Epithelial cell of esophagus (primary cell): ENCODE data around the gene NR5A1.

Source experiments
- DNase-seq: peaks from one replicate; pipeline ENCODE4 v3.0.0; 2010; ENCODE audit warnings: low read depth
- H3K4me3 ChIP-seq: 2 replicates; pipeline ENCODE4 v1.5.1; 2011; ENCODE audit warnings: mild to moderate bottlenecking, low read length, control low read depth
- TF ChIP-seq, protein P1 (sequence below): IDR thresholded peaks from 2 replicates; pipeline ENCODE4 v1.5.1; 2011; ENCODE audit warnings: low read depth, mild to moderate bottlenecking, low read length, control low read depth, inconsistent platforms; ENCODE audit not compliant: insufficient read depth; ENCODE audit errors: missing control alignments

Gene NR5A1

DNA sequence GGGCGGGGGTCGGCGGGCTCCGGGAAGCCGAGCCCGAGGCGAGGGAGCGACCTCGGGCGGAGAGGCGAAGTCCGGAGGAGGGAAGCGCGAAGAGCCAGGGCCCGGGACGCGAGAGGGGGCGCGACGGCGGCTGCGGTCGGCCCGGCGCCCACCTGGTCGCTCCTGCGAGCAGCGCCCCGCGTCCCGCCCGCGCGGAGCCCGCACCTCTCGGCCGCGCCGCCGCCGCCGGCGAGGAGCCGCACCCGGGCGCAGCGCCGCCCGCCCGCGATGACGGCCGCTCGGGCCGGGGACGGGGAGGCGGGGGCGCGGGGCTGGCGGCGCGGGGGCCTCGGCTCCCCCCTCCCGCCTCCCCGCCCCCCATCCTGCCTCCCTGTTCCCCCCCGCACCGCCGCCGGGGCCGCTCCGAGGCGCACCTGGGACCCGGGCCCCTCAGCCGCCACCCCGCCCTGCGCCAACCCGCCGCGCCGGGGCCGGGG lies 2.6 kb downstream of the NR5A1 start:
- H3K4me3 ChIP-seq: no peak overlapping the region
- no peak for DNase-seq
- TF ChIP-seq, protein P1, sequence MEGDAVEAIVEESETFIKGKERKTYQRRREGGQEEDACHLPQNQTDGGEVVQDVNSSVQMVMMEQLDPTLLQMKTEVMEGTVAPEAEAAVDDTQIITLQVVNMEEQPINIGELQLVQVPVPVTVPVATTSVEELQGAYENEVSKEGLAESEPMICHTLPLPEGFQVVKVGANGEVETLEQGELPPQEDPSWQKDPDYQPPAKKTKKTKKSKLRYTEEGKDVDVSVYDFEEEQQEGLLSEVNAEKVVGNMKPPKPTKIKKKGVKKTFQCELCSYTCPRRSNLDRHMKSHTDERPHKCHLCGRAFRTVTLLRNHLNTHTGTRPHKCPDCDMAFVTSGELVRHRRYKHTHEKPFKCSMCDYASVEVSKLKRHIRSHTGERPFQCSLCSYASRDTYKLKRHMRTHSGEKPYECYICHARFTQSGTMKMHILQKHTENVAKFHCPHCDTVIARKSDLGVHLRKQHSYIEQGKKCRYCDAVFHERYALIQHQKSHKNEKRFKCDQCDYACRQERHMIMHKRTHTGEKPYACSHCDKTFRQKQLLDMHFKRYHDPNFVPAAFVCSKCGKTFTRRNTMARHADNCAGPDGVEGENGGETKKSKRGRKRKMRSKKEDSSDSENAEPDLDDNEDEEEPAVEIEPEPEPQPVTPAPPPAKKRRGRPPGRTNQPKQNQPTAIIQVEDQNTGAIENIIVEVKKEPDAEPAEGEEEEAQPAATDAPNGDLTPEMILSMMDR: no peak

DNA sequence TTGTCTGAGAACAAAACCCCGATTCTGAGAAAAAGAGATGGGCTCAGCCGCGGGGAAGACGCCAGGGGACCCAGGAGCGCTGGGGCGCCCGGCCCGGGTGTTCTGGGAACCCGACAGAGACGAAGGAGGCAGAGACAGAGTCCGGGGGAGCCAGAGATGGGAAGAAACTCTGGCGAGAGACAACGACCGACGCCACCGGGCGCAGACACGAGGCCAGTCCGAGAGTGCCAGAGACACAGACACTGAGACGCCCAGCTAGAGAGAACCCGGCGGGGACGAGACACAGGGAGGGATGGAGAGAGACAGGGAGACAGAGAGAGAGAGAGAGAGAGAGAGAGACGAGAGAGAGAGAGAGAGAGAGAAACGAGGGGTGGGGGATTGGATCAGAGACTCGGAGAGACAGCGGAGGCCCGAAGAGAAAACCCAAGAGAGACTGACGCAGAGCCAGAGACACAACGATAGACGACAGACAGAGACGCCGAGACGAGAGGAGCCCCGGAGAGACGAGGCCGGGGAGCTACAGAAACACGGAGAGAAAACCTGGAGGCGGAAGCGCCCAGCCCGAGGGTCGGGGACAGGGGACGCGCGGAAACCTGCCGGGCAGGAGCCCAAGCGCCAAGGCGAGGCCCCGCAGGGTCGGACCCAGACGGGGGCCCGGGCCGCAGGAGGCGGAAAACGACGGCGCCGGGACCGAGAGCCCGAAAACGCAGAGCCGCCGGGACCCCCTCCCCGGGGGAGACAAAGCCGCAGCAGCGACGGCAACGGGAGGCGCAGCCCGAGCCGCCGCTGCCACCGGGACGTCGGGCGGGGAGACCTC lies 3.3 kb downstream of the NR5A1 start:
- no peak for DNase-seq
- H3K4me3 ChIP-seq: no peak overlapping the region
- TF ChIP-seq, protein P1: no peak

DNA sequence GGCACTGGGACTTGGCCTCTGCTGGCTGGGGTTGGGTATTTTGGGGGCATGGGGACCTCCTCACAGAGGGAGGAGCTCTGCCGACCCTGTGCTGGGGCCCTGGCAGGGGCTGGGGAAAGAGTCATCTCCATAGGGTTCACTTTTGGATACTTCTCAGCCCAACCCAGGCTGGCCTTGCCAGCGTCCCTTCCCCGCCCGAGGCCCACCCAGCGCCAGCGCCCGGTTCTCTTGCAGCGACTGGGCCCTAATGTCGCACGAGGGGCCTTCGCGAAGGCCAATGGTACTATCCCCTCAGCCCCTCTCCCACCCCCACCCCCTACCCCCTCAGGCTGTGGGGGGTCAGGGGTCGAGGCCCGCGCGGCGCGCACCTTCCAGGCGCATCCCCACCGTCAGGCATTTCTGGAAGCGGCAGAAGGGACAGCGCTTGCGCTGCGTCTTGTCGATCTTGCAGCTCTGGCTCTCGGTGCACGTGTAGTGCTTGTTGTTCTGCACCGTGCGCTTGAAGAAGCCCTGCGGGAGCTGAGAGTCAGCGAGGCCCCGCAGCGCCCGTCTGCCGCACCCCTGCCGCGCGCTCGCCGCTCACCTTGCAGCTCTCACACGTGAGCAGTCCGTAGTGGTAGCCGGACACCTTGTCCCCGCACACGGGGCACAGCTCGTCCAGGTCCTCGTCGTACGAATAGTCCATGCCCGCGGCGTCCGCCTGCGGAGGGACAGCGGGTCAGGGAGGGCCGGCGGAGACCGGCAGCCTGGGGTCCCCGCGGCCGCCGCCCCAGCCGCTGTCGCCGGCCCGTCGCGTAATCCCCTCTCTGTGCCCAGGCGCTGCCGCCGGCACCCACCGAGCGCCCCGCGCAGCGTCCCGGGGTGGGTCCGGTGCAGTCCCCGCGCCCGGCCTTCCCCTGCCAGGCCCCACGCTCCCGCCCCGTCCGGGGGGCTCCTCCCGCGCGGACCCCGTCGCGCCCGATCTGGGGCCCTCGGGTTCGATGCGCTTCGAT lies 4.2 kb downstream of the NR5A1 start:
- DNase-seq: no peak
- no peak overlapping the region for H3K4me3 ChIP-seq
- TF ChIP-seq, protein P1: no peak

DNA sequence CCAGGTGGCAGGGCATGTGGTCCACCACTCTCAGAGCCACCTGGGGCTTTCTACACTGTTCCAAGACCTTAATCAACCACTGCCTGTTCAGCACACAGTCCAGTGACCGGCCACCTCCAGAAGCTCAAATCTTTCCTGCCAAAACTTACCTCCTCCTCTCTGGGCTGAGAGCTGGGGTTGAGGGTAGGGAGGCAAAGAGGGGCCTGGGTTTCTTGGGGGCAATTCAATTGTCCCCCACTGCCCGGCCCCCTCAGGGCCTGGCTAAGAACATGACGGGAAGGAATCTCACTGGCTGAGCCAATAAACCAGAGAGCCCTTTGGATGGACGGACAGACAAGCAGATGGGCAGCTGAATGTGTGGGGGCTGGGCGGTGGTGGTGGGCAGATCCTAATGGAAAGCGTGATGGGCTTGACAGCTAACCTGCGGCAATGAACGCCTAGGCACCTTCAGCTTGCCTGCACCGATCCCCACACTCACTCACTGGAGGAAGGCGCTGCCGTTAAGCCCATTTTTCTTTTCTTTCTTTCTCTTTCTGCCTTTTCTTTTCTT lies 5.4 kb downstream of the NR5A1 start:
- TF ChIP-seq, protein P1: no peak
- no peak overlapping the region for H3K4me3 ChIP-seq
- DNase-seq: no peak

DNA sequence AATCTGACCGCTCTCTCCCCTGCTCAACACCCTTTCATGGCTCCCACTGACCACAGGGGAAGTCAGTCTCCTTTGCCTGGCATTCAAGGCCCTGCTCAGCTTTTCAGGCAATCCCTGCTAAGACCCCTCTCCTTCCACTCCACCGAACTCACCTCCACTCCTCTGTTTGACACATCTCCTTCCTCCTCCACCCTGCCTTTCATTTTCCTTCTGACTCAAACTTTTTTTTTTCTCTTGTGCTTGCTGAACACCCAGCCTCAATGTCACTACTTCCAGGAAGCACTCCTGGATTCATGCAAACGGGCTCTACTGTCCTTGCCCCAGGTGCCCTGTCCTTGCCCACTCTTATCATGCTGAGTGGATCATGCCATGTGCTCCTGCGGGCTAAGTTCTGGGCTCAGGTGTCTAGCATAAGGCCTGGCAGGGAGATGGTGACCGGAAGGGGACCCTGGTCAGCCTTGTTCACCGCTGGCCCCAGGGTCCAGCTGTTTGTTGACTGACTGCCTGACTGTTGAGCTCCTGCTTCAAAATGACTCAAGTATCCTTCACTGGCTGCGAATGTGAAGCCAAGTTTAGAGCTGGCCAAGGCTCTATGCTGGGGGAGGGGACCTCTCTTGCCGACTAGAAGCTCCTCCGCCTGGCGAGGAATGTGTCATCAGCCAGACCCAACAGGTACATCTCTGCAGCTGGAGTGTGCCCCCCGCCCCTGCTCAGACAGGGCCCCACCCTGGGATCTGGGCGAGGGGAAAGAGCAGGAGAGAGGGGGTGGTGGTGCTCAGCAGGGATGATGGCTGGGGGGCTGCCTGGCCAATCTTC lies 6.2 kb downstream of the NR5A1 start:
- no peak for DNase-seq
- no peak overlapping the region for H3K4me3 ChIP-seq
- TF ChIP-seq, protein P1: no peak

DNA sequence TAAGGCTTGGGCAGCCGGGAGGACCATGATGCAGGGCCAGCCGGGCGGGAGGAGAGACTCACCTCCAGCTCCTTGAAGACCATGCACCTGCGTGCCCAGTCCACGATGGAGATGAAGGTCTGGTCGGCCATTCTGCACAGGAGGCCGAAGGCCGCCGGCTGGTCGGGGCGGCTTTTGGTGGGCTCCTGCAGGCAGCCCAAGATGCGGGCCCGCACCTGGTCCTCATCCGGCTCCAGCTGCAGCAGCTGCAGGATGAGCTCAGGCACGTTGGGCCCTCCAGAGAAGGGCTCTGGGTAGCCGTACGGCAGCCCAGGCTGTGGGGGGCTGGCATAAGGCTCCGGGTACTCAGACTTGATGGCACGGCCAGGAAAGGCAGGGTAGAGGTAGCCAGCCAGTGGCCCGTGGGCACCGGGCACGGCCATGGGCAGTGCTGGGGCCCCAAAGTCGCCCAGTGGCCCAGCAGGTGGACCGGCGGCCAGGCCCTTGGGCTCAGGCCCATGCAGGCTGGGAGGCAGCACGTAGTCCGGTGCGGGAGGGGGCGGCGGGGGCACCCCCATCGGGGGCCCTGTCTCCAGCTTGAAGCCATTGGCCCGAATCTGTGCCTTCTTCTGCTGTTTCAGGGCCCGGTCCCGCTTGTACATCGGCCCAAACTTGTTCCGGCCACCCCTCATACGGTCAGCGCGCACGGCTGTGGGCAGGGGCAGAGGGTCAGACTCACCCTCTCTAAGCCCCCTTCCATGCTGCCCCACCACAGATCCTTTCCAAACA lies 7.0 kb downstream of the NR5A1 start:
- TF ChIP-seq, protein P1: no peak
- H3K4me3 ChIP-seq: no peak overlapping the region

More for the DNA sequence above, 7.0 kb downstream of the NR5A1 start:
- no peak for DNase-seq
